GM18951 (cell line): ENCODE data around the gene SFRP2.

Experiments used
- POLR2A ChIP-seq: IDR thresholded peaks from 4 replicates; pipeline ENCODE4 v1.6.1; 2011; ENCODE audit warnings: mild to moderate bottlenecking; ENCODE audit not compliant: insufficient read length, insufficient read depth; ENCODE audit errors: extremely low read depth
- in situ Hi-C: fragments of 300-500 bp; cut with MboI; formaldehyde crosslinking; loops from one replicate; pipeline ENCODE4 v1.12.0; 2022; ENCODE audit warnings: low sequenced_read_pairs, mixed read lengths, inconsistent platforms; ENCODE audit not compliant: unreplicated experiment

The SFRP2 gene

DNA sequence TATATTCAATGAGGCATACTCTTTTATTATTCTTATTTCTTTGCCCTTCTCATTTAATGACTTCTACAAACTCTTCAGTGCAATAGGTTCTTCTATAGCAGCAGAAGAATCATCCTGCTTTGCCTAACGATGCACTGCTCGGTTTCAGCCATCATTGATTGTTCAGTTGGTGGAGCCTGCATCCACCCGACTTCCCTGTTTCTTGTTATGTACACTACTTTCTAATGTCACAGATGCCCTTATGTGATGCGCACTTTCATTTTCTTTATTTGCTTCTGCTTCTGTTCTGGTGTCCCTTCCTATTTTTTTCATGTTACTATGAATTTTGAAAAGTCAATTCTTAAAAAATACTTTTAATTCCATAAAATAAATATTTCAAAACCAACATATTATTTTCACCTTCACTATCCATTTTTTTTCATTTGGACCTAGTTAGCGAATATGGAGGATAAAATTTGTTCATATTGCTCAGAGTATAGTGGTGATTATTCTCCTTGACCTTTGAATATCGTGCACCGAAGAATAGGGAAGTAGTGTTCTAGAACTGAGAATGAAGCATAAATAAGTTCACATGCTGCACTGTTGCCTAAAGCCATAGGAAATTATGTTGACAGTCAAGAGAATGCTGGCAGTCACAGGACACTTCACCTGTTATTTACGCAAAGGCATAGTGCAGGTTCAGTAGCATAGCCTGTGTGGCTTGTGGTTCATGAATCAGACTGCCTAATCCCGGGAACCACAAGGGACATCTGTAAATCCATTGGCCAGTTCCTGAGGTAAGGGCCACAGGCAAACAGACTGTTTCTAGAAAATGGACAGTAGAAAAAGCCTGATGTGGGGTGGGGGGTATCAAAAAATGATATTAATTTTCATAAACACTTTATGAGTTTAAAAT is 21.3 kb upstream of the SFRP2 start:
- TF ChIP-seq POLR2A, result no peak
- in situ Hi-C loops, result no loop called here

DNA sequence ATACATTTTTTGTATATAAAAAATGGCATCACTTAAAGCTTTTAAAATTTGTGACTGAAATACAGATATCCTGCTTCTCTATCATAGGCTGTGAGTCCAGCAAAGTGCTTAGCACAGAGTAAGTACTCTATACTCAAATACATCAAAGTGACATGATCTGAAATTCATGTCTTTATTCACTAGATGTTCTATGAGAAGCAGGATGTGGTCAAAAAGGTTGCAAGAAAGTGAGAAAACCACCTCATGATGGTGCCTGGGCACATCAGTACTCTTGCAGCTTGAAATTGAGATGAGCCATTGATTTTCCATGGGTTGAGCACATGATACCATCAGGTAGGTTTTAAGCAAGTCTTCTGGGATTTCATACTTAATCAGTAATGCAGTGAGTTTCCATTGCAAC is 20.4 kb upstream of the SFRP2 start:
- TF ChIP-seq POLR2A, result no peak
- in situ Hi-C loops, result no loop called here

- no peak for TF ChIP-seq POLR2A
- in situ Hi-C loops, result no loop called here
Measured at GRCh38 chr4:153808175-153808574, 19.3 kb upstream of the SFRP2 start.

DNA sequence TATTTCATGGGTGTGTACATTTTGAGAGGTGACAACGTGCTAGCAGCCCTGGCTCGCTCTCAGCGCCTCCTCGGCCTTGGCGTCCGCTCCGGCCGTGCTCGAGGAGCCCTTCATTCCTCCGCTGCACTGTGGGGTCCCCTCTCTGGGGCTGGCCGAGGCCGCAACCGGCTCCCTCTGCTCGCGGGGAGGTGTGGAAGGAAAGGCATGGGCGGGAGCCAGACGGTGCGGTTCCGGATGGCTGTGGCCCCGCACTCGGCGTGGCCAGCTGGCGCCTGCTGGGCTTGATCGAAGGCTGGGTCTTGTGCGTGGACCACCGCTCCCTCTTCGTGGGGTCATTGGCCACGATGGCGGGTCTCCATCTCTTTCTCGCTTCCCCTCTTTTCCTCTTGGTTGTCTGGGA is 17.2 kb upstream of the SFRP2 start:
- in situ Hi-C loops, result no loop called here
- no peak for TF ChIP-seq POLR2A

- no peak for TF ChIP-seq POLR2A
- in situ Hi-C loops, result no loop called here
Measured at GRCh38 chr4:153804722-153805121, 15.8 kb upstream of the SFRP2 start.

DNA sequence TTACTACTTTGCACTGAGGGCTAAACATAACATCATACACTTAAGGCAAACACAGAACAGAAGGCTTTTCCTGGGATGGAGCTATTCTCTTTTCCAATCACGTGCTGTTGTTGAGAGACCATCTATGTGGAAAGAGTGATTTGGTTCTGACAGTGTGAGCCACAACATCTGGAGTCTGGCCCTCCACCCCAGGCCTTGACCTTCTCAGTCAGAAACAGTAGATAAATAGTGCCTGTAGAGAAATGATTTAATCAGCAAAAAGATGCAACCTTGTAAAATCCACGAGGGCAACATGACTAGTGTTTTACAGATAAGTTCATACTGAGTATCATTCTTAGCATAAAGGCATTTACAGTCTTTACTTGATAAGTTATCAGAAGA is 10.8 kb upstream of the SFRP2 start:
- TF ChIP-seq POLR2A, result no peak
- in situ Hi-C loops, result no loop called here

DNA sequence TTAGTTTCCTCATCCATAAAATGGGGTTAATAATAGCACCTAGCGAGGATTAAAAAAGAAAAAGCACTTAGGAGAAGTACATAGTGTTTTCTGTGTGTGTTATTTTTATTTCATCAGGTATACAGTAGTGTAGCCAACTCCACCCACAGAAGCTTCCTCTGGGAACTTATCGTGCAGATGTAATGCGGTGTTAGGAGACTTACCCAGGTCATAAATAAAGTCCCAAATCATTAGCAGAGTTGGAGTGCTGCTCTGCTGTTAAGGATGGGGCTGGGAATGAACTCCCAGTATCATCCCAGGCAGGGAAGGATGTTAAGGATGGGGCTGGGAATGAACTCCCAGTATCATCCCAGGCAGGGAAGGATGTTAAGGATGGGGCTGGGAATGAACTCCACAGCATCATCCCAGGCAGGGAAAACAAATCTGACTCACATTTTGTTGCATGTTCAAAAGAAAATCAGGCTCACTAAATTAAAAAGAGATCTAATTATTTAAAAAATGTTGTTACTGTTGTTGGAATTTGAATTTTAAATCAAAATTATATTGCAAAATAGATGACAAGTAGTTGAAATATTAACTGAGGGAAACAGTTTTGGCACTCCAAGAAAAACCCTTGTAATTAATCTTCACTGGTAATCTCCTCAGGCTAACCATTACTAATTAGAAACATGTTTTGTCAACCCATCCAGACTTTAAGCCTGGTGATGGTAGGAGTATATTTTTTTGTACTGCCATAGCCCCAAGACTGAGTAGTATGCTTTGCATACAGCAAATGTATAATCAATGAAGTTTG is 10.2 kb upstream of the SFRP2 start:
- no peak for TF ChIP-seq POLR2A
- in situ Hi-C loops, result no loop called here

GRCh38 chr4:153798420-153798819 is 9.5 kb upstream of the SFRP2 start:
- in situ Hi-C loops, result no loop called here
- no peak for TF ChIP-seq POLR2A

DNA sequence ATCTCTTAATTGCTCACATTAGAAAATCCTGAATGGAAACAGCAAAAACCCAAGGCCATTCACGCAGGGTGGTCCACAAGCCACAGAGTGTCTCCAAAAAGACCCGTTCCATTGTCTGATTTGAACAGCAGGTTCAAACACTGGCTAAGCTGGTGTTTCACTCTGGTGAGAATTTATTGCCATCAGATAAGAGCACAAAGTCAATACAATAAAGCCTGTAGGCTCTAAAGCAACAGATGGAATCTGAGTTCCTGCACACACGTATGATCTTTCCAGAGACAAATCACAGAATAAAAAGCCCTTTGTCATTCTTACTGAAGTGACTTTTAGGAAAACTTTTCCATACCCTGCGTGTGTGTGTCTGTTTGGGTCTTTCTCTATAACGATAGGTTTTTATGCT is 5.1 kb upstream of the SFRP2 start:
- in situ Hi-C loops, result no loop called here
- TF ChIP-seq POLR2A, result no peak

DNA sequence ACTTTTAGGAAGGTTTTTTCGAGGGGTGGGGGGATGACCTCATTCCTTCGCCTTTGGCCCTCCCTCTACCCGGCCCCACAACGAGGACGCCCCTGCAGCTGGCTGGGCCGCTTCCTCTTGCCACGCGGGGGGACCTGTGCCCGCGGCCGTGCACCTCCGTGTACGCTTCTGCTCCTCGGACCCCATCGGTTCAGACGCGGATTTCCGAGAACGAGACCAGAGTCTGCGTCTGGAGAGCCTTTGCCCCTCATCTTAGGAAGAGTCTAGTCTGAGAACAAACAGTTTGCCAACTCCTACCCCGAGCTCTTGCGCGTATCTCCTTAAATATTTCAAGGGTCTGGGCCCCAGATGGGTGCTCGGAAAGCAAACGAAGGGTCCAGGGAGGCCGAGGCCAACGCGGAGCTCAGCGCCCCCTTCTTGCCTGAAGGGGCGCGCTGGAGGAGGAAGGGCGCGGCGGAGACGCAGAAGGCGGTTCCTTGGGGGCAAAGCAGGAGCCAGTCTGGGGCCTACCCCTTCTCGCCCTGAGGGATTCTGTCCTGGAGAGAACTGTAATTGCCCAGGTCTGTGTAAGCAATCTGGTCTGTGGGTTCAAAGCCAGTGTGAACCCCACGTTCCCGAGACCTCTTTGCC is 3.9 kb upstream of the SFRP2 start:
- in situ Hi-C loops, result no loop called here
- TF ChIP-seq POLR2A, result no peak

GRCh38 chr4:153791746-153792617 is 3.1 kb upstream of the SFRP2 start:
- in situ Hi-C loops, result no loop called here
- TF ChIP-seq POLR2A, result no peak

DNA sequence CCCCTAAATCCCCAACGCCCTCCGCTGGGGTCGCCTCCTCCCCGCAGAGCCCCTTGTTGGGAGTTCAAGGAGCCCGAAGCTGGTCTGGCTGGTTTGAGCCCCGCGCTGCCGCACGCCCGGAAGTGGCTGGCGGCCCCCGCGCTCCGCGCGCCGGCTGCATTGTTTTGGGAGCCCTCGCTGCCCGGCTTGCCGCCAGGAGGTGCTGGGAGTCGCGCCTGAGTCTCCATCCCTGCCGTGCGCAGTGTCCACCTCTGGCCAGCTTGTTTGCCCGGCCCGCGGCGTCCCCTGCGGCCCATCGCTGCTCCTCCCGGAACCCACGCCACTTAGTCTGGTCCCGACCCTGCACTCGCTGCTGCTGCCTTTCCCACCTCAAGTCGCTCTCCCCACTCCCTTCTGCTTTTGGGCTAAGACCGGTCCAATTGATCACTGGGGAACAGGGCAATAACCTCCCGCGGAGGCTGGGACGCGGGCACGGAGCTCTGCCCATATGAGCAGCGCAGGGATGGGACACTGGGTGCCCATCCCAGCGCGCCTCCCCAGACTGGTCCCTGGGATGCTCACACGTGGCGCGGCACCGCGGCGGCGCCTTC is 2.2 kb upstream of the SFRP2 start:
- in situ Hi-C loops, result no loop called here
- no peak for TF ChIP-seq POLR2A
